Activated naive CD4-positive, alpha-beta T cell treated with anti-CD3 and anti-CD28 coated beads for 36 hours (primary cell): ENCODE data around the gene TMEM147. TPM values are rescaled to one million over a fixed set of nuclear protein-coding genes. Genes with fewer than 3 reads are reported as not detected.

Experiments
- CTCF ChIA-PET: fragments of 350-600 bp; sonication (Branson Sonifier 250); formaldehyde crosslinking; loops from one replicate; lab custom pipeline; 2021; ENCODE audit warnings: antibody characterized with exemption; lab: Charles Lee
- DNase-seq: peaks from one replicate; pipeline ENCODE4 v3.0.0-alpha.2; 2020
- H3K27ac Mint-ChIP-seq: one replicate; pipeline ENCODE4 v1.8.0; 2021; ENCODE audit warnings: mild to moderate bottlenecking, mixed read lengths
- H3K27me3 Mint-ChIP-seq: one replicate; pipeline ENCODE4 v1.8.0; 2021; ENCODE audit warnings: low read depth, mixed read lengths
- H3K36me3 Mint-ChIP-seq: one replicate; pipeline ENCODE4 v1.8.0; 2021; ENCODE audit warnings: low read depth, mixed read lengths
- H3K4me1 Mint-ChIP-seq: one replicate; pipeline ENCODE4 v1.8.0; 2021; ENCODE audit warnings: low read depth, mixed read lengths
- H3K4me3 Mint-ChIP-seq: one replicate; pipeline ENCODE4 v1.8.0; 2021; ENCODE audit warnings: mild to moderate bottlenecking, moderate library complexity, mixed read lengths
- H3K9me3 Mint-ChIP-seq: one replicate; pipeline ENCODE4 v1.8.0; 2021; ENCODE audit warnings: mixed read lengths
- intact Hi-C: fragments of 100-400 bp; cut with micrococcal nuclease; formaldehyde crosslinking; loops from one replicate; pipeline ENCODE4 v1.15.1; 2023
- total RNA-seq, 2 experiments: library from RNA; stranded (reverse); gene quantifications; one replicate each; pipeline ENCODE4 v1.2.3, GENCODE V29; 2021

The TMEM147 gene
- total RNA-seq, 2 experiments from 2014 or later, result 63.1 to 63.4 TPM

DNA sequence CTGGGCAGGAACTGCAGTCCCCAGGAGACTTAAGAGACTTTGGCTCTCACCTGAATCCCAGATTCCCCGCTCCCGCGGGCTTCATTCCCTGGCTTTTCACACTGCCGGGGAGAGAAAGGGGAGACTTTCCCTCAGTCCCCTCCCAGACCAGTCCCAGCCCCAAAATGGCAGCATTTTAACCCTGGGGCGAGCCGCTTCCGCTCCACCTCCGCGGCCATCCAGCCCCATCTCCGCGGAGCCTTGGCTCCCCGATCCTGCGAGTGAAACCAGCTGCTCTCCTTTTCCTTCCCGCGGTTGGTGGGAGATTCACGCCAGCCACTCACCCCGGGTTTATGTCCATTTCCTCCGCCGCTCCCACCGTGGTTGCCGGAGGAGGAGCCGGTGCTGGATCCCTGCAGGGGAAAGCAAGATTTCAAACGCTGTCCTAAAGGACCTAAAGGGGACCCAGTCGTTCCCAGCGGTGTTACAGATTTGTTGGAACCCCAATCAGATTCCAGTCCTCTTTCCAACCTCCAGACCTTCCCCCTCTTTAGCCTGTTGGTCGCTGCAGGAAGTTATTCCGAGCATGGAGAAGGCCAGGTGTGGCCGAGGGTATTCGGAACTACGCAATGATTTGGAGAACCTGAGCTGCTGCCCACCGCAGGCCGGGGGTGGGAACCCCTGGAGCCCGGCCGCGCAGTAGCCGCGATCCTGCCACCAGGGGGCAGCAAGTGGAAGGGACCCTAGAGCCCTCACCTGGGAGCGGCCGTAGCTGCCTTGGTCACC lies 35.4 kb upstream of the TMEM147 start:
- intact Hi-C loops, result loop anchor here (1.0 kb wide), 2 partner anchors 36 to 82 kb away; no protein-coding TSS in a partner anchor
- Mint-ChIP-seq H3K4me3 (peak overlapping the region; percentile 57), H3K27ac (no peak overlapping the region), H3K36me3 (no peaks in the 10 kb centered on the region), H3K4me1 (peaks cover 15% of the 10 kb centered on the region), H3K9me3 (no peaks in the 10 kb centered on the region), H3K27me3 (peaks cover 36% of the 10 kb centered on the region)
- peak; percentile 80 for DNase-seq
- CTCF ChIA-PET, result interaction anchor here (0.5 to 4.9 kb wide), 27 partner anchors 9 to 393 kb away, joined by 3 to 24 read pairs (median 4); no protein-coding TSS in a partner anchor

GRCh38 chr19:35510626-35510964 lies 34.8 kb upstream of the TMEM147 start:
- Mint-ChIP-seq H3K36me3 (no peaks in the 10 kb centered on the region), H3K4me1 (peaks cover 15% of the 10 kb centered on the region), H3K27me3 (peaks cover 31% of the 10 kb centered on the region), H3K4me3 (no peak overlapping the region), H3K27ac (no peak overlapping the region), H3K9me3 (no peaks in the 10 kb centered on the region)
- CTCF ChIA-PET, result interaction anchor here (0.5 to 2.0 kb wide), 25 partner anchors 10 to 358 kb away, joined by 3 to 15 read pairs (median 4); partner anchors contain the start of gene APLP1
- DNase-seq, result no peak
- intact Hi-C loops, result loop anchor here (1.0 kb wide), 2 partner anchors 36 to 82 kb away; no protein-coding TSS in a partner anchor

DNA sequence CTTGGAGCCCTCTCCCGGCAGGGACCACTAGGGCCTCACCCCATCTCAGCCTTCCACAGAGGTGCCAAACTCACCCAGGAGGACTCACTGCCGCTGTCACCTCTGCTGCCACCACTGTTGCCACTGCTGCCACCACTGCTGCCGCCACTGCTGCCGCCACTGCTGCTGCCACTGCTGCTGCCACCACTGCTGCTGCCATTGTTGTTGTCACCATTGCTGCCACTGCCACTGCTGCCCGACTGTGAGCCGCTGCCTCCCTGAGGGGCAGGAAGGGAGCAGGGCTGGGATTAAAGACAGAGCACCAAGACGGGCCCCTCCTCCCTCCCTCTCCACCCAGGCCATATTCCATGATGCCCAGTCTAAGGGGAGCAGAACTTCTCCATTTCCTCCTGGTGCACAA lies 34.1 kb upstream of the TMEM147 start:
- Mint-ChIP-seq H3K4me1 (peaks cover 15% of the 10 kb centered on the region), H3K27me3 (peaks cover 31% of the 10 kb centered on the region), H3K36me3 (no peaks in the 10 kb centered on the region), H3K4me3 (no peak overlapping the region), H3K27ac (no peak overlapping the region), H3K9me3 (no peaks in the 10 kb centered on the region)
- no peak for DNase-seq
- CTCF ChIA-PET, result interaction anchor here (0.9 to 2.0 kb wide), 9 partner anchors 9 to 357 kb away, joined by 3 to 15 read pairs (median 4); partner anchors contain the start of gene APLP1
- intact Hi-C loops, result no loop called here

DNA sequence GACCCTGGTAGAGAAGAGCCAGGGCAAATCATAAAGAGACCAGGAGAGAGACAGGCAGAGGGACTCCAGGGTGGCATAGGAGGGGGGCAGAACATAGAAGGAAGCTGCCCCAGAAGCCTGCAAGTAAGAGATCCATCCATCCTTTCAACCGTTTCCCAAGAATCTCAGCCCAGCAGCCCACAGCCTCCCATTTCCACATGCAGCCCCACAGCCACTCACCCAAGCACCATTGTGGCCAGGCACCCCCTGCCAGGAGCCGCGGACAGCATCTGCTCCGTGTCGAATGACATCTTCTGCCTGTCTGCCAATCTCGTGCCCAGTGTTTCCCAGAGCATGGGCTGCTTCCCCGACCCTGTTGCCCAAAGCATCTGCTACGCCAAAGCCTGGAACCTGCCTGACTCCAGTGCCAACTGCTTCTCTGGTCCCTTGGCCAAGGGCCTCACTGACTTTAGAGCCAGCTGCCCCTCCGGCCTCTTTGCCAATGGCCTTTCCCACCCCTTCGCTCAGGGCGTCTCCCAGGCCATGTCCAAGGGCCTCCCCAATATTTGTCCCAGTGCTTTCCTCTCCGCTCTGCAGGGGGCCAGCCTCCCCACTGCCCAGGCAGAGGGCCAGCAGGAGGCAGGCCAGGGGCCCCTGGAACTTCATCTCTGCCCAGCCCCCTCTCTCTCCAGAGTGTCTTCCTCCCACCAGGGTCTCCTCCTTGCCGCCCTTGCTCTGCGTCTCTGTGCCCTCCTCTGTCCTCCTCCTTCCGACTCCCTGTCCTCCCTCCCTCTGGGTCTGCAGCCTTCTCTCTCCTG lies 32.4 kb upstream of the TMEM147 start:
- CTCF ChIA-PET, result interaction anchor here (1.5 kb wide), 1 partner anchor 18 kb away, joined by 5 read pairs; no protein-coding TSS in a partner anchor
- H3K27me3 Mint-ChIP-seq, result peaks cover 30% of the 10 kb centered on the region
- H3K27ac Mint-ChIP-seq, result no peak overlapping the region
- H3K36me3 Mint-ChIP-seq, result no peaks in the 10 kb centered on the region
- no peak for DNase-seq
- no peaks in the 10 kb centered on the region for H3K9me3 Mint-ChIP-seq
- H3K4me1 Mint-ChIP-seq, result peaks cover 15% of the 10 kb centered on the region
- intact Hi-C loops, result no loop called here
- no peak overlapping the region for H3K4me3 Mint-ChIP-seq

- no peak for DNase-seq
- no peaks in the 10 kb centered on the region for H3K9me3 Mint-ChIP-seq
- H3K27me3 Mint-ChIP-seq, result peaks cover 24% of the 10 kb centered on the region
- intact Hi-C loops, result no loop called here
- H3K36me3 Mint-ChIP-seq, result no peaks in the 10 kb centered on the region
- H3K4me3 Mint-ChIP-seq, result no peak within 1 kb of the TSS
- peaks cover 15% of the 10 kb centered on the region for H3K4me1 Mint-ChIP-seq
- CTCF ChIA-PET, result interaction anchor here (0.7 to 1.5 kb wide), 2 partner anchors 18 to 20 kb away, joined by 3 to 5 read pairs; no protein-coding TSS in a partner anchor
- H3K27ac Mint-ChIP-seq, result no peak within 1 kb of the TSS
Observed at GRCh38 chr19:35513628-35514281, 31.7 kb upstream of the TMEM147 start, which contains the start of gene DMKN. DMKN (minus strand) TSS chr19:35513649; CDS start chr19:35513475, 174 bp downstream.

DNA sequence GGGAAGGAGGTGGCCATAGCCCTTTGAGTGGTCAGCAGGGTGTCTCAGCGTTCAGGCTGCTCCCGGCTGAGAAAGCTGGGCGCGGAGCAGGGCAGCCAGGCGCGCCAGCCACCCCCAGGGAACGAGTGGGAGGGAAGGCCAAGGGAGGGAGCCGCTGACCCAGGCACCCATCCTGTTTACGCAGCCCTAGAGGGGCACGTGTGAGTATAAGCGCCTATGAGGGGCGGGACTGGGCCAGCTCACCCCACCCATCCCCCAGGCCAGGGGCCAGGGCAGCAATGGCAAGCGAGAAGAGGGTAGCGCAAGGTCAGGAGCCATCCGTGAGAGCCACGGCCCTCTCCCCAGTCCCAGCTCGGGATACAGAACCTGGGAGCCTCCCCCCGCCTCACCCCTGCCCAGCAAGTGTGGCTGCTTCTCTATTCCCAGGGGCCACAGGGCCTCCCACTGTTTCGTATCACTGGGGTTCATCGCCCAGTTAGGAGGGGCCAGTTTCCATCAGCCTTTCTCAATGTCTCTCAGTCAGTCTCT lies 31.1 kb upstream of the TMEM147 start:
- Mint-ChIP-seq H3K4me1 (peaks cover 12% of the 10 kb centered on the region), H3K4me3 (no peak overlapping the region), H3K9me3 (no peaks in the 10 kb centered on the region), H3K27me3 (peaks cover 22% of the 10 kb centered on the region), H3K36me3 (no peaks in the 10 kb centered on the region), H3K27ac (no peak overlapping the region)
- CTCF ChIA-PET, result interaction anchor here (0.7 to 1.6 kb wide), 4 partner anchors 19 to 77 kb away, joined by 3 to 6 read pairs (median 4); no protein-coding TSS in a partner anchor
- DNase-seq, result no peak
- intact Hi-C loops, result no loop called here

GRCh38 chr19:35516310-35516709 lies 29.1 kb upstream of the TMEM147 start:
- H3K4me3 Mint-ChIP-seq, result no peak overlapping the region
- H3K4me1 Mint-ChIP-seq, result no peaks in the 10 kb centered on the region
- peaks cover 8% of the 10 kb centered on the region for H3K27me3 Mint-ChIP-seq
- H3K36me3 Mint-ChIP-seq, result no peaks in the 10 kb centered on the region
- no peak overlapping the region for H3K27ac Mint-ChIP-seq
- no peak for DNase-seq
- CTCF ChIA-PET, result no interaction called here
- intact Hi-C loops, result no loop called here
- no peaks in the 10 kb centered on the region for H3K9me3 Mint-ChIP-seq

DNA sequence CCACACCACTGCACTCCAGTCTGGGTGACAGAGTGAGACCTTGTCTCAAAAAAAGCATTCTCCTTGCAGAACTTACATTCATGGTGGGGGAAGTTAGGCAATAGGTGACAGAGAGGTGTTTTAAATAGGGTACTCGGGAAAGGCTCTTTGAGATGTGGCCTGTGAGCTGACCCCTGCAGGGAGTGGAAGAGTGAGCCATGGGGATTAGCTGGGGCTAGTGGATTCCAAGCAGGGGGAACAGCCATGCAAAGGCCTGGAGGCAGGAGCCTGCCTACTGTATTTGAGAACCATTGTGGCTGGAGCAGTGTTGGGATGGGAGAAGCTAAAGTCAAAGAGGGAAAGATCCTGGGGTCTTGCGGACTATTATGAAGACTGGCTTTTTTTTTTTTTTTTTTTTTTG lies 28.1 kb upstream of the TMEM147 start:
- no peak overlapping the region for H3K4me3 Mint-ChIP-seq
- CTCF ChIA-PET, result interaction anchor here (0.8 to 1.0 kb wide), 2 partner anchors 75 to 117 kb away, joined by 3 read pairs; no protein-coding TSS in a partner anchor
- no peaks in the 10 kb centered on the region for H3K9me3 Mint-ChIP-seq
- intact Hi-C loops, result no loop called here
- H3K27me3 Mint-ChIP-seq, result peaks cover 4% of the 10 kb centered on the region
- DNase-seq, result no peak
- no peak overlapping the region for H3K27ac Mint-ChIP-seq
- no peaks in the 10 kb centered on the region for H3K4me1 Mint-ChIP-seq
- no peaks in the 10 kb centered on the region for H3K36me3 Mint-ChIP-seq

DNA sequence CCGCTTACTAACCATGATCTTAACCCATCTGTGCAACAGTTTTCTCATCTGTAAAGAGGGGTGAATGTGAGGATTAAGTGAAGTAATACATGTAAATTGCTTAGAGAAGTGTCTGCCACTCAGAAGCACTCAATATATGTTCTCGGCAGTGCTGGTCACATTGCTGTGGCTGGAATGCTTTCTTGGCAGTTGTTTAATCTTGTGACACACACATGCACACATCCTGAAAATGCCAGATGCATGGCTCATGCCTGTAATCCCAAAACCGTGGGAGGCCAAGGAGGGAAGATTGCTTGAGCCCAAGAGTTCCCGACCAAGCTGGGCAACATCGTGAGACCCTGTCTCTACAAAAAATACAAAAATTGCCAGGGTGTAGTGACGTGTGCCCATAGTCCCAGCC lies 27.1 kb upstream of the TMEM147 start:
- intact Hi-C loops, result no loop called here
- H3K4me1 Mint-ChIP-seq, result no peaks in the 10 kb centered on the region
- no peak overlapping the region for H3K4me3 Mint-ChIP-seq
- no peaks in the 10 kb centered on the region for H3K9me3 Mint-ChIP-seq
- H3K36me3 Mint-ChIP-seq, result no peaks in the 10 kb centered on the region
- CTCF ChIA-PET, result no interaction called here
- H3K27ac Mint-ChIP-seq, result no peak overlapping the region
- peaks cover 4% of the 10 kb centered on the region for H3K27me3 Mint-ChIP-seq
- no peak for DNase-seq

DNA sequence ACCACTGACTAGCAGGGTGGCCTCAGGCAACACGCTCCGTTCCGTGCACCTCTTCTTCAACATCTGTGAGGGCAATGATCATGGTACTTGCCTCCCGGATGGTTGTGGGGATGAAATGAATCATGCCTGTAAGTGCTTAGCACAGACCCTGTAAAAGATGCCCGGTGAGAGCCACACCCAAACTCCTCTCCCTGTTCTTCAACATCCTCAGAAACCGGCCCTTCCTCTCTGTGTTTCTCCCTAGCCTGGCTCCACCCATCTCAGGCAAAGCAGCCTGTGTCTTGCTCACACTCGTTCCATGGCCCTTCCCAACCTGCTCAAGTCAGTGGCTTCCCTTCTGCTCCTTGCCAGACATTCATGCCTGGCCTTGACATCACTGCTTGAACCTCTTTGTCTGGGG lies 26.1 kb upstream of the TMEM147 start:
- no peaks in the 10 kb centered on the region for H3K4me1 Mint-ChIP-seq
- no peaks in the 10 kb centered on the region for H3K36me3 Mint-ChIP-seq
- no peaks in the 10 kb centered on the region for H3K9me3 Mint-ChIP-seq

DNA sequence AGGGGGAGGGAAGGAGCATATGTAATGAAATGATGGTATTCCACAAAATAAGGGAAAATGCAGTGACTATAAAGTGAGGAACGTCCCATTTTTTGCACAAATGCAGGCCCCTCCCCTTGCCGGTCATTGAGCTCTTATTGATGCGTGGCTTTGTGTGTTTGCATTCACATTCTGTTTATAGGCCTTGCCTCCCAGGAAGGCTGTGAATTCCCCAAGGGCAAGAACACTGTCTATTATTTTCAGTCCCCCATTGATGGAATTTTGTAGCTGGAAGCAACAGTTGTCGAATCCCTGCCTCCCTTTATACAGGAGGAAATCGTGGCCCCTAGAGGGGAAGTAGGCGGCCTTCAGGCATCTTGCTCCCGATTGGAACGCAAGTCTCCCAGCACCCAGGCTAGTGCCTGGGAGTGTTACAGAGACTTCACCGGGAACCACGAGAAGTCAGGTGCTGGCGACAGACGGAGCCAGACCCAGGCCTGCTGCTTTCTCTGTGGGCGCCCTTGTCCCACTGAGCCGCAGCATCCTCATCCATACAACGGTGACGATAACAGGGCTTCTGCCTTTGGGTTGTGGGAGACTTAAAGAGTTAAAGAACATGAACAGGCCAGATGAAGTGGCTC lies 24.2 kb upstream of the TMEM147 start:
- intact Hi-C loops, result no loop called here
- DNase-seq, result no peak
- H3K27ac Mint-ChIP-seq, result no peak overlapping the region
- no peaks in the 10 kb centered on the region for H3K9me3 Mint-ChIP-seq
- H3K36me3 Mint-ChIP-seq, result no peaks in the 10 kb centered on the region
- peaks cover 3% of the 10 kb centered on the region for H3K27me3 Mint-ChIP-seq
- H3K4me3 Mint-ChIP-seq, result no peak overlapping the region
- no peaks in the 10 kb centered on the region for H3K4me1 Mint-ChIP-seq
- CTCF ChIA-PET, result interaction anchor here (0.6 to 1.6 kb wide), 2 partner anchors 11 to 425 kb away, joined by 3 to 5 read pairs; no protein-coding TSS in a partner anchor

More for the DNA sequence above, 26.1 kb upstream of the TMEM147 start:
- Mint-ChIP-seq H3K27me3 (no peaks in the 10 kb centered on the region), H3K27ac (no peak overlapping the region), H3K4me3 (no peak overlapping the region)
- no peak for DNase-seq
- CTCF ChIA-PET, result no interaction called here
- intact Hi-C loops, result no loop called here
